ENCODE measurements around the gene CSNK1A1. TPM values are rescaled to one million over a fixed set of nuclear protein-coding genes. Genes with fewer than 3 reads are reported as not detected.

The CSNK1A1 gene
- total RNA-seq, 1 experiment from 2014 or later: 287 TPM

- no TSS peak for BruUV-seq (replicated peaks)
- Histone ChIP-seq H3K4me3 (ENCODE audit: low read depth in 2 of 2, low read length in 2 of 2) (no peak overlapping the region), H3K27ac (ENCODE audit: low read length) (peak overlapping the region; percentile 55), H3K9me3 (ENCODE audit: control insufficient read depth, insufficient read depth, low read depth, low read length) (no peaks in the 10 kb centered on the region), H3K36me3 (ENCODE audit: control insufficient read depth, insufficient read depth, low read length) (peaks cover 44% of the 10 kb centered on the region), H3K27me3 (ENCODE audit: control insufficient read depth, insufficient read depth, low read length) (no peaks in the 10 kb centered on the region), H3K4me1 (ENCODE audit: control insufficient read depth, insufficient read depth, low read length) (peaks cover 63% of the 10 kb centered on the region)
- POLR2A ChIA-PET: no interaction called here
- in situ Hi-C loops (cut with HindIII; ENCODE audit: low pct_unique_long_range_greater_than_20kb, low sequenced_read_pairs) (no loop called here), intact Hi-C loops (cut with micrococcal nuclease; ENCODE audit: unreplicated experiment) (no loop called here)
- no peak for ATAC-seq
- CTCF ChIA-PET: no interaction called here
- no peak for TF ChIP-seq SIN3A (IDR thresholded peaks at IDR 0.05; ENCODE audit: borderline replicate concordance, insufficient read depth, low read depth, low read length)
- no peak for TF ChIP-seq REST (IDR thresholded peaks at IDR 0.05; ENCODE audit: insufficient read depth in 1 of 2, low read depth in 2 of 2, low read length in 1 of 2)
- no peak for TF ChIP-seq TCF7L2 (IDR thresholded peaks at IDR 0.05; ENCODE audit: low read depth, low read length)
- TF ChIP-seq POLR2AphosphoS5 (IDR thresholded peaks at IDR 0.05; ENCODE audit: low read depth, low read length): no peak
- TF ChIP-seq CTCF (IDR thresholded peaks at IDR 0.05): no peak
- no peak for DNase-seq (ENCODE audit: low read depth, low spot score)
Measured at GRCh38 chr5:149495673-149496072, 55.6 kb downstream of the CSNK1A1 start.

GRCh38 chr5:149493316-149493715, 57.9 kb downstream of the CSNK1A1 start:
- TF ChIP-seq SIN3A (IDR thresholded peaks at IDR 0.05; ENCODE audit: borderline replicate concordance, insufficient read depth, low read depth, low read length) (no peak), POLR2AphosphoS5 (IDR thresholded peaks at IDR 0.05; ENCODE audit: low read depth, low read length) (no peak), TCF7L2 (IDR thresholded peaks at IDR 0.05; ENCODE audit: low read depth, low read length) (no peak), REST (IDR thresholded peaks at IDR 0.05; ENCODE audit: insufficient read depth in 1 of 2, low read depth in 2 of 2, low read length in 1 of 2) (no peak), CTCF (IDR thresholded peaks at IDR 0.05) (no peak)
- Histone ChIP-seq H3K4me1 (ENCODE audit: control insufficient read depth, insufficient read depth, low read length) (peaks cover 75% of the 10 kb centered on the region), H3K36me3 (ENCODE audit: control insufficient read depth, insufficient read depth, low read length) (peaks cover 33% of the 10 kb centered on the region), H3K27me3 (ENCODE audit: control insufficient read depth, insufficient read depth, low read length) (no peaks in the 10 kb centered on the region), H3K9me3 (ENCODE audit: control insufficient read depth, insufficient read depth, low read depth, low read length) (no peaks in the 10 kb centered on the region), H3K27ac (ENCODE audit: low read length) (no peak overlapping the region), H3K4me3 (ENCODE audit: low read depth in 2 of 2, low read length in 2 of 2) (no peak overlapping the region)
- ChIA-PET CTCF (no interaction called here), POLR2A (interaction anchor here (1.4 kb wide), 1 partner anchor 39 kb away, joined by 3 read pairs; no protein-coding TSS in a partner anchor)
- in situ Hi-C loops (cut with HindIII; ENCODE audit: low pct_unique_long_range_greater_than_20kb, low sequenced_read_pairs) (no loop called here), intact Hi-C loops (cut with micrococcal nuclease; ENCODE audit: unreplicated experiment) (no loop called here)
- DNase-seq (ENCODE audit: low read depth, low spot score) (no peak), ATAC-seq (no peak)
- no TSS peak for BruUV-seq (replicated peaks)

Data from Panc1 (cell line).